Small intestine (tissue), 7 donors: ENCODE measurements around the gene SHISA8. TPM values are rescaled to one million over a fixed set of nuclear protein-coding genes. Genes with fewer than 3 reads are reported as not detected.
A peak's percentile ranks its signal among the peaks of the same experiment; 100 is the strongest.

Experiments
- DNase-seq, 2 donors: peaks; one replicate each; pipeline versions ENCODE4 v3.0.0 to v3.0.0-alpha.2; 2013
- FAIRE-seq: peaks from 2 replicates; lab custom pipeline; 2012; peaks lifted over from hg19 to GRCh38; lab: Jason Lieb, UNC
- H3K27ac ChIP-seq, 3 donors: one replicate each; pipeline ENCODE4 v1.5.1; 2013; ENCODE audit warnings: low read length in 2 of 3, mild to moderate bottlenecking in 2 of 3, control low read depth in 1 of 3, inconsistent platforms in 1 of 3, low read depth in 1 of 3, moderate library complexity in 1 of 3
- H3K27me3 ChIP-seq, 3 donors: one replicate each; pipeline ENCODE4 v1.6.1; 2013; ENCODE audit warnings: low read length in 3 of 3, inconsistent platforms in 1 of 3; ENCODE audit not compliant: control insufficient read depth in 3 of 3, insufficient read depth in 3 of 3
- H3K36me3 ChIP-seq, 3 donors: one replicate each; pipeline ENCODE4 v1.6.1; 2013; ENCODE audit warnings: low read length in 3 of 3, inconsistent platforms in 1 of 3, low read depth in 1 of 3, mild to moderate bottlenecking in 1 of 3, moderate library complexity in 1 of 3; ENCODE audit not compliant: control insufficient read depth in 3 of 3, insufficient read depth in 2 of 3
- H3K4me1 ChIP-seq, 3 donors: one replicate each; pipeline ENCODE4 v1.6.1; 2013; ENCODE audit warnings: low read length in 2 of 3, inconsistent platforms in 1 of 3, low read depth in 1 of 3, mild to moderate bottlenecking in 1 of 3, moderate library complexity in 1 of 3; ENCODE audit not compliant: control insufficient read depth in 3 of 3, insufficient read depth in 2 of 3
- H3K4me3 ChIP-seq, 3 donors: one replicate each; pipeline ENCODE4 v1.5.1; 2013; ENCODE audit warnings: low read length in 3 of 3, control low read depth in 1 of 3, inconsistent platforms in 1 of 3, low read depth in 1 of 3, mild to moderate bottlenecking in 1 of 3, moderate library complexity in 1 of 3
- H3K9me3 ChIP-seq, 2 donors: one replicate each; pipeline ENCODE4 v1.6.1; 2013; ENCODE audit warnings: low read depth in 1 of 2, low read length in 1 of 2; ENCODE audit not compliant: control insufficient read depth in 2 of 2, insufficient read depth in 1 of 2
- WGBS, 3 donors: extraction: QIAGEN DNeasy Blood & Tissue Kit; methylation state at CpG; one replicate each; pipeline ENCODE4 v1.1.7; 2013; 5-methylcytosine and 5-hydroxymethylcytosine counted together
- polyA plus RNA-seq, 4 donors: library from polyadenylated mRNA; stranded (reverse) in 3 of 4; unstranded in 1 of 4; fragments of 200-250 nt in 3 of 4; fragments of 120-200 nt in 1 of 4; gene quantifications; one replicate each; pipeline versions ENCODE4 v1.2.1 to v1.2.3, GENCODE V29; 2013
- donor health status: healthy with polysubstance abuse.
- donor health status: control.
- donor health status: control.
- donor health status: Bipolar disorder and iron deficiency.
- donor health status: healthy.

Gene SHISA8
- polyA plus RNA-seq, 4 donors = 0.04 to 0.10 TPM; not detected in 2

DNA sequence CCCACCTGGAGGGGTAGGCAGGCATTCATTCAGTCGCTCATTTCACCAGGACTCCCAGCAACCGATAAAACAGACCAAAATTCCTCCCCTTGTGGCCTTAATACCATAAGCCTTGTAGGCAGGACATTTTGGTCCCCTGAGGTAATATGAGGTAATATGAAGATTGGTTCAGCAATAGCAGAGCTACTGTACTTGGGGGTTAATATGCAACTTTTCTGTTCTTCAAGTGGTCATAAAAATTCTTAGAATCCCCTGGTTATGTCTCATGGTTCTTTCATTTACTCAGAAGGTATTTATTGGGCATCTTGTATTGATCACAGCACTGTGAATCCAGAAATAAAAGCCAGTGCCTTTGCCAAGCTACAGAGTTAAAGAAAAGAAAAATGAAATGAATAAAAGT is 29.8 kb downstream of the SHISA8 start:
- H3K36me3 ChIP-seq = peaks cover 24 to 76% (median 43%) of the 10 kb centered on the region in 3 donors
- DNase-seq (no peak), FAIRE-seq (no peak)
- no peaks in the 10 kb centered on the region for H3K9me3 ChIP-seq
- no peaks in the 10 kb centered on the region for H3K27me3 ChIP-seq
- 94 to 100% (median 94%) methylated on average over 2 of the region's 2 CpGs for WGBS, 3 donors
- peak overlapping the region in 1 of 3 donors; percentile 50 for H3K27ac ChIP-seq
- no peak overlapping the region for H3K4me3 ChIP-seq
- peaks cover 0 to 13% (median 0%) of the 10 kb centered on the region in 3 donors for H3K4me1 ChIP-seq

DNA sequence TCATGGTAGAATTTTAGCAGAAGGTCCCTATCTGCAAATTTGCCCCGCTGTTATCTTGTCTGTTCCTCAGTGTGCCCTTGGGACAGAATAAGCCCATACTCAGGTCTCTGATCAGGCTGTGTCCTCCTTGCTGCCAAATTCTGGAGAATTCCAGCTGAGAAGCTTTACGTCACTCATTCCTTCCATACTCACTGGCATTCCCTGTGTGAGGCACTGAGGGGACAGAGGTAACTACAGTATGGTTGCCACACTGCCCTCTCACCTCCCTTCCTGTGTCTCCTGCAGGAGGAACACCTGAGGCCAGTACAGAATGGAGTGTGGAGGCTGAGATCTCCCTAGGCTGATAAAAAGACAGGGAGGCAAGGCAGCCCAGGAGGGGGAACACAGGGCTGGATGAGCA is 31.5 kb downstream of the SHISA8 start:
- no peak overlapping the region for H3K4me3 ChIP-seq
- DNase-seq = no peak
- no peak overlapping the region for H3K27ac ChIP-seq
- FAIRE-seq = no peak
- H3K27me3 ChIP-seq = no peaks in the 10 kb centered on the region
- H3K36me3 ChIP-seq = peaks cover 26 to 78% (median 39%) of the 10 kb centered on the region in 3 donors
- H3K9me3 ChIP-seq = no peaks in the 10 kb centered on the region
- WGBS, 3 donors = 93 to 96% (median 93%) methylated on average over 2 of the region's 2 CpGs
- peaks cover 0 to 13% (median 0%) of the 10 kb centered on the region in 3 donors for H3K4me1 ChIP-seq

- no peaks in the 10 kb centered on the region for H3K9me3 ChIP-seq
- no peak overlapping the region for H3K4me3 ChIP-seq
- no peak overlapping the region for H3K27ac ChIP-seq
- DNase-seq (no peak), FAIRE-seq (no peak)
- H3K36me3 ChIP-seq = peaks cover 28 to 78% (median 37%) of the 10 kb centered on the region in 3 donors
- WGBS, 3 donors = 93 to 98% (median 96%) methylated on average over 16 of the region's 16 CpGs
- H3K4me1 ChIP-seq = peaks cover 0 to 8% (median 0%) of the 10 kb centered on the region in 3 donors
- no peaks in the 10 kb centered on the region for H3K27me3 ChIP-seq
These were observed 34.2 kb downstream of the SHISA8 start for GRCh38 chr22:41880653-41881052.

DNA sequence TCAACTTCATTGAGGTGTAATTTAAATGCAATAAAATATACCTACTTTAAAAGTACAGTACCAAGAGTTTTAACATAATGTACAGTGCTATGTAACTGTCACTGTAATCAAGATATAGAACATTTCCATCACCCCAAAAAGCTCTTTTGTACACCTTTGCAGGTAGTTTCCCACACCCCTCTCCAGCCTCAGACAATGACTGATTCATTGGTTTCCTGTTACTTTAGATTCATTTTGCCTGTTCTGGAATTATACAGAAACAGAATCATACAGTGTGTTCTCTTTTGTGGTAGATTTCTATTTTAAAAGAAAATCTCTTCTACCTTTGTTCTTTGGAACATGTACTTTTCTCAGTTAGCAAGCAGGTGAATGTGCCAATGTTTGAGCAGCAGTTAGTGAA is 38.2 kb downstream of the SHISA8 start:
- Histone ChIP-seq H3K36me3 (peaks cover 28 to 77% (median 31%) of the 10 kb centered on the region in 3 donors), H3K27me3 (no peaks in the 10 kb centered on the region), H3K4me1 (no peaks in the 10 kb centered on the region), H3K4me3 (no peak overlapping the region), H3K27ac (no peak overlapping the region), H3K9me3 (no peaks in the 10 kb centered on the region)
- DNase-seq (no peak), FAIRE-seq (no peak)

DNA sequence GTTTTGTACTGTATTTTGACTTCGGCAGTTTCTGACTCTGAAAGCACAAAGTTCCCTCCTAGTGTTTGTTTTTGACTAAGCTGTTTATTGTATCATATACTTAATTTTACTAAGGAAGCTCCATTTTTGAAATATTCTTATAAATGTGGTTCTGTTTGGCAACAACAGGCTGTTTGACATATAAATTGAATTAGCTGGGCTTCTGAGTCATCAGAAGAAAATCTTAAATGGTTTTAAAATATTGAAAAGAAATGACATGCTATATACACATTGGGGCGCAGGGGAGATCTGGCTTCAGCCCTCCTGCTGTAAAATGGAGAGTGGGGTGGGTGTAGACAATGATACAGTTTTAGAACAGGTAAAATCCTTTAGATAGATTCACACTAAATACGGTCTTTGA is 38.6 kb downstream of the SHISA8 start:
- H3K4me3 ChIP-seq = no peak overlapping the region
- DNase-seq = no peak
- WGBS, 3 donors = 87 to 93% (median 89%) methylated on average over 3 of the region's 3 CpGs
- no peaks in the 10 kb centered on the region for H3K4me1 ChIP-seq
- no peaks in the 10 kb centered on the region for H3K27me3 ChIP-seq
- H3K9me3 ChIP-seq = no peaks in the 10 kb centered on the region
- H3K36me3 ChIP-seq = peaks cover 26 to 77% (median 28%) of the 10 kb centered on the region in 3 donors
- no peak for FAIRE-seq
- H3K27ac ChIP-seq = no peak overlapping the region

DNA sequence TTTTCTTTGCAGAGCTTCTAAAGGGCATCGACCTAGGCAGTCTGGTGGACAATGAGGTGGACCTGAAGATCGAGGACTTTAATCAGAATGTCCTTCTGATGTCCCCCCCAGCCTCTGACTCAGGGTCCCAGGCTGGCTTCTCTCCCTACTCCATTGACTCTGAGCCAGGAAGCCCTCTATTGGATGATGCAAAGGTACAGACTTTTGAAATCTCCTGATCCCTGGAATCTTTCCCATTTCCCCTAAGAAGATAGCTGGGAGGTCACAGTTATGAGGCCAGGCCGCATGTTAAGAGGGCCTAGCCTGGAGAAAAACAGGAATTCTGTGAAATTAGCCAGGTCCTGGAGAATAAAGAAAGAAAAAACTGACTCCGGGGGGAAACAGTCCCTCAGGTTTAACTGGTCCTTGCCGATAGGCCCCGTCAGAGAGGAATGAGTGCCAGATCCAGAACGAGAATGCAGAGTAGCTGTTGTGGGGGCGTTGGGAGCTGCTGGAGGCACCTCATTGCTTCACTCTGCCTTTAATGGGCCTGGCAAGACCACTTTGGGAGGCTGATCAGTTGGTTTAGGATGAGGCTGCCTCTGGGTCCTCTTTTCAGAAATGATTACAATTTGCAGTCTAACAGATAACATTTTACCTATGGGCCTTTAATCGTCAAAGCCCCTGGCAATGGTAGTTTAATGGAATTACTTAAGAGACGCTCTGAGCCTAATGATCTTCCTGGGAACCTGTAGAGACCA is 39.2 kb downstream of the SHISA8 start:
- Histone ChIP-seq H3K4me3 (no peak overlapping the region), H3K27me3 (no peaks in the 10 kb centered on the region), H3K9me3 (no peaks in the 10 kb centered on the region), H3K27ac (no peak overlapping the region), H3K36me3 (peaks cover 20 to 79% (median 25%) of the 10 kb centered on the region in 3 donors), H3K4me1 (no peaks in the 10 kb centered on the region)
- FAIRE-seq (no peak), DNase-seq (no peak)
- 92 to 96% (median 93%) methylated on average over 10 of the region's 10 CpGs for WGBS, 3 donors

- H3K9me3 ChIP-seq = no peaks in the 10 kb centered on the region
- FAIRE-seq (no peak), DNase-seq (no peak)
- H3K27me3 ChIP-seq = no peaks in the 10 kb centered on the region
- H3K27ac ChIP-seq = no peak overlapping the region
- H3K36me3 ChIP-seq = peaks cover 18 to 79% (median 25%) of the 10 kb centered on the region in 3 donors
- H3K4me3 ChIP-seq = no peak overlapping the region
- 80 to 94% (median 91%) methylated on average over 2 of the region's 2 CpGs for WGBS, 3 donors
- H3K4me1 ChIP-seq = no peaks in the 10 kb centered on the region
These were observed 40.8 kb downstream of the SHISA8 start for GRCh38 chr22:41874090-41874489.

DNA sequence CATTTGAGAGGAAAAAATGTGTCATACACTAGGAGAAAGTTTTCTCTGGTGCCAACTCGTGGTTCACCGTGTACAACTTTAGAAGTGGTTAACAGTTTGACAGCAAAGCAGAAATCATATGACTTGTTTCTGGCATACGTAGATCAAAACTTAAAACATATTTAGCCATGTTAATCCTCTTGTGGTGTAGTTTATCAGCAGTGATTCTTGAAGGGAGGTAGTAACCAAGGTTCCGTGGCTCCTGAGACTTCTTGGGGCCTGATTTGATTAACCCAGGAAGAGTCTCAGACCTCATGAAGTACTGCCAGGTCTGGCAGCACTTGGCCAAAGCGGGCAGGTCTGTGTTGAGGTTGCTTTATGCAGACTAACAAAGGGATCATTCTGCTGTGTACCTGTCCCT is 41.5 kb downstream of the SHISA8 start:
- WGBS, 3 donors = 66 to 75% (median 73%) methylated on average over 5 of the region's 5 CpGs
- Histone ChIP-seq H3K9me3 (no peaks in the 10 kb centered on the region), H3K27me3 (no peaks in the 10 kb centered on the region), H3K27ac (no peak overlapping the region), H3K4me3 (no peak overlapping the region), H3K4me1 (no peaks in the 10 kb centered on the region), H3K36me3 (peaks cover 21 to 80% (median 31%) of the 10 kb centered on the region in 3 donors)
- no peak for DNase-seq
- FAIRE-seq = no peak
